GM12801 (cell line): ENCODE measurements around the gene MYLK4.

Source experiments
- TF ChIP-seq, protein P1 (sequence below): IDR thresholded peaks from one replicate; pipeline ENCODE4 v1.5.1; 2011; ENCODE audit warnings: control low read depth; ENCODE audit not compliant: insufficient read length; ENCODE audit errors: extremely low read depth

Gene MYLK4

GRCh38 chr6:2760882-2761842, 10.4 kb upstream of the MYLK4 start:
- TF ChIP-seq, protein P1, sequence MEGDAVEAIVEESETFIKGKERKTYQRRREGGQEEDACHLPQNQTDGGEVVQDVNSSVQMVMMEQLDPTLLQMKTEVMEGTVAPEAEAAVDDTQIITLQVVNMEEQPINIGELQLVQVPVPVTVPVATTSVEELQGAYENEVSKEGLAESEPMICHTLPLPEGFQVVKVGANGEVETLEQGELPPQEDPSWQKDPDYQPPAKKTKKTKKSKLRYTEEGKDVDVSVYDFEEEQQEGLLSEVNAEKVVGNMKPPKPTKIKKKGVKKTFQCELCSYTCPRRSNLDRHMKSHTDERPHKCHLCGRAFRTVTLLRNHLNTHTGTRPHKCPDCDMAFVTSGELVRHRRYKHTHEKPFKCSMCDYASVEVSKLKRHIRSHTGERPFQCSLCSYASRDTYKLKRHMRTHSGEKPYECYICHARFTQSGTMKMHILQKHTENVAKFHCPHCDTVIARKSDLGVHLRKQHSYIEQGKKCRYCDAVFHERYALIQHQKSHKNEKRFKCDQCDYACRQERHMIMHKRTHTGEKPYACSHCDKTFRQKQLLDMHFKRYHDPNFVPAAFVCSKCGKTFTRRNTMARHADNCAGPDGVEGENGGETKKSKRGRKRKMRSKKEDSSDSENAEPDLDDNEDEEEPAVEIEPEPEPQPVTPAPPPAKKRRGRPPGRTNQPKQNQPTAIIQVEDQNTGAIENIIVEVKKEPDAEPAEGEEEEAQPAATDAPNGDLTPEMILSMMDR: no peak

DNA sequence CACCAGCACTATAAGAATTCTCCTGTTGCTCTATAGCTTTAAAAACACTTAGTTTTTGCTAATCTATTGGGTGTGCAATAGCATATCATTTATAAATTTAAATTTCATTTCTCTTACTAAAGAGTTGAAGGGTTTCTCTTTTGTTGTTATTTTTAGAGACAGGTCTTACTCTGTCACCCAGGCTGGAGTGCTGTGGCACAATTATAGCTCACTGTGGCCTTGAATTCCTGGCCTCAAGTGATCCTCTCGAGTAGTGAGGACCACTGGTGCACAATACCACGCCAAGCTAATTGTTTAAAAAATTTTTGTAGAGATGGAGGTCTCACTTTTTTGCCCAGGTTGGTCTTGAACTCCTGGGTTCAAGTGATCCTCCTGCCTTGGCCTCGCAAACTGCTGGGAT, 8.3 kb upstream of the MYLK4 start:
- TF ChIP-seq, protein P1: no peak

DNA sequence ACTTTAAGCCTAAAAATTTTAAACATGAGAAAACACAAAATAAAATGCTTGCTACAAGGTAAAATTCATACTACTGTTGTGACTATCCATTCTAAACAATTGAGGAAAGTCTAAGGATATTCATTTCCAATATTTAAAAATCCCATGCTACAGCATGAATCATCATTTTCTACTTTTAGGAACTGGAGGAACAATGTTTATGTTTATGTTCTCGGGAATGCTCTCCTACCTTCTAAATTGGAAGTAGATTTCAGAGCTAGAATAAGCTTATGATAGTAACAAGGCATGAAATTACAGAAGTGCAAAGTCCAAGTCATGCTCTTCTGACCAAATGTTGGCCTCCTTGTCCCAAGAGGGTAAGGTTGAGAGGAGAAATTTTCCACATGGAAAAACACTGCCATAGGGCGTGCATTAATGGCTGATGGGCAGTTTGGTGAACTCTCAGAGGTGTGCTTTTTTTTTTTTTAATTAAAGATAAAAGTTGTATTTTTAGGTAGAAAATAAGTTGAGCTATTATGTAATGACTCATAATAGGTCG, 6.0 kb upstream of the MYLK4 start:
- TF ChIP-seq, protein P1: no peak

DNA sequence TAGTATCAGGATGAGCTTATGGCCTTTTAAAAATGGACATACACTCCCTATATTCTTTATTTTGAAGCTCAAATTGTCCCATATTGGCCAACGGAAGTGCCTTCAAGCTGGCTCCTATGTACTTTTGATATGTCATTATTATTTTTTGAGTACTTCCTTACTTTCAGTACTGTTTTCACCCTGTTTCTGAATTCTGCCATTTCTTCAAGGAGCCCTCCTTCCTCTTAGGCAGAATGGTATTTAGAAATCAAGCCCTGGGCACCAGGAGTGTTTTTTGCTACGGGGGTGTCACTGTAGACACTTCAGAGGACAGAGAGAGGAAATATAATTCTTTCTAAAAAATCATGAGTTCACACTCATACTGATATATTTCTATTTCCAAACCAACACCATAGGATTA, 5.5 kb upstream of the MYLK4 start:
- TF ChIP-seq, protein P1: no peak

DNA sequence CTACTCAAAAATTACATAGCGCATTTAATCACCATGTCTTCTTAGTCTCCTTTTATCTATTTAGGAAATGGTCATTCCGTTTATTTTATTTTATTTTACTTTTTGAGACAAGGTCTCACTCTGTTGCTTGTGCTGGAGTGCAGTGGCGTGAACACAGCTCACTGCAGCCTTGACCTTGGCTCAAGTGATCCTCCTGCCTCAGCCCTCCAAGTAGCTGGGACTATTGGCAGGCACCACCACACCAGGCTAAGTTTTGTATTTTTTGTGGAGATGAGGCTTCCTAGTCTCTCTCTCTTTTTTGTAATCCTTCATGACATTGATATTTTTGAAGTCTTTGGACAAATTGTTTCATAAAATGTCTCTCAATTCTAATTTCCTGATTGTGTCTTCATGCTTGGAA, 4.7 kb upstream of the MYLK4 start:
- TF ChIP-seq, protein P1: no peak

- TF ChIP-seq, protein P1: no peak
Measured at GRCh38 chr6:2754911-2755310, 4.2 kb upstream of the MYLK4 start.

- TF ChIP-seq, protein P1: no peak
Measured at GRCh38 chr6:2754393-2754792, 3.7 kb upstream of the MYLK4 start.
